ENCODE measurements around the gene DNAJB7. TPM values are rescaled to one million over a fixed set of nuclear protein-coding genes. Genes with fewer than 3 reads are reported as not detected.
A peak's percentile ranks its signal among the peaks of the same experiment; 100 is the strongest.
"Not testable (repeated sequence)": the region's sequence is repeated elsewhere in the genome, so short reads cannot be mapped to it uniquely, and the experiment has no call there.

Gene DNAJB7
- total RNA-seq, 1 experiment from 2014 or later = not detected

DNA sequence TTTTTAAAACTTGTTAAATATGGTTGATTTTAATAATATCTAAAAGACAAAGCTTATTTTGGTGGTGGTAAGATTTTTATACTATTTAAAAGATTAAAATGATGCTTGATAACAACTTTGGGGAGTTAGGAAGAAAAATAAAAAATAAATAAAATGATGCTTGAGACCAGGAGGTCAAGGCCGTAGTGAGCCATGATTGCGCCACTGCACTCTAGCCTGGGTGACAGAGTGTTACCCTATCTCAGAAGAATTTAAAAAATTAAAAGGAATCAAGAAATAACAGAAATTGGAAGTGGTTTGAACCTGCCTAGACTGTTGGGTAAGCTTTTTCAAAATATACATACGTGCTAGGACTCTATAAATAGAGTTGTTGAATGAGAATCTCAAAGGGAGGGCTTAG lies 12.1 kb upstream of the DNAJB7 start:
- H2BK15ac ChIP-seq (ENCODE audit: low read depth, low read length) = no peak overlapping the region
- no peak overlapping the region for H3K4me3 Mint-ChIP-seq
- H3K9me3 ChIP-seq (ENCODE audit: control insufficient read depth, low read depth, low read length) = no peaks in the 10 kb centered on the region
- H2AFZ ChIP-seq (ENCODE audit: low read length) = no peak overlapping the region
- H2BK5ac ChIP-seq (ENCODE audit: insufficient read length, low read length) = no peak overlapping the region
- no peak overlapping the region for H4K5ac ChIP-seq (ENCODE audit: insufficient read length, low read depth, low read length)
- DNase-seq = no peak
- no peak overlapping the region for H4K8ac ChIP-seq (replicated peaks; ENCODE audit: insufficient read length, low read depth, low read length)
- H3K14ac ChIP-seq (ENCODE audit: insufficient read depth, low read length) = no peak overlapping the region
- no peaks in the 10 kb centered on the region for H3K79me1 ChIP-seq (ENCODE audit: insufficient read depth, low read depth, low read length, poor library complexity, severe bottlenecking)
- H3K4ac ChIP-seq (ENCODE audit: low read depth, low read length) = no peak overlapping the region
- H4K91ac ChIP-seq (ENCODE audit: insufficient read length, low read depth, low read length) = no peak overlapping the region
- no CpG with 5 or more reads among the region's 3 CpGs for WGBS (ENCODE audit: extremely low coverage, insufficient read length, low lambda C conversion rate)
- H3K27ac Mint-ChIP-seq = no peak overlapping the region
- TF ChIP-seq, protein P1, sequence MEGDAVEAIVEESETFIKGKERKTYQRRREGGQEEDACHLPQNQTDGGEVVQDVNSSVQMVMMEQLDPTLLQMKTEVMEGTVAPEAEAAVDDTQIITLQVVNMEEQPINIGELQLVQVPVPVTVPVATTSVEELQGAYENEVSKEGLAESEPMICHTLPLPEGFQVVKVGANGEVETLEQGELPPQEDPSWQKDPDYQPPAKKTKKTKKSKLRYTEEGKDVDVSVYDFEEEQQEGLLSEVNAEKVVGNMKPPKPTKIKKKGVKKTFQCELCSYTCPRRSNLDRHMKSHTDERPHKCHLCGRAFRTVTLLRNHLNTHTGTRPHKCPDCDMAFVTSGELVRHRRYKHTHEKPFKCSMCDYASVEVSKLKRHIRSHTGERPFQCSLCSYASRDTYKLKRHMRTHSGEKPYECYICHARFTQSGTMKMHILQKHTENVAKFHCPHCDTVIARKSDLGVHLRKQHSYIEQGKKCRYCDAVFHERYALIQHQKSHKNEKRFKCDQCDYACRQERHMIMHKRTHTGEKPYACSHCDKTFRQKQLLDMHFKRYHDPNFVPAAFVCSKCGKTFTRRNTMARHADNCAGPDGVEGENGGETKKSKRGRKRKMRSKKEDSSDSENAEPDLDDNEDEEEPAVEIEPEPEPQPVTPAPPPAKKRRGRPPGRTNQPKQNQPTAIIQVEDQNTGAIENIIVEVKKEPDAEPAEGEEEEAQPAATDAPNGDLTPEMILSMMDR (conservative IDR thresholded peaks at IDR 0.05) = no peak
- no peaks in the 10 kb centered on the region for H3K9me3 Mint-ChIP-seq
- H3K27ac ChIP-seq (ENCODE audit: insufficient read length, low read depth, low read length) = no peak overlapping the region
- no peak overlapping the region for H2AK5ac ChIP-seq (ENCODE audit: insufficient read length, low read length)
- H2BK20ac ChIP-seq (ENCODE audit: low read depth, low read length, poor library complexity, severe bottlenecking) = no peak overlapping the region
- H3K4me2 ChIP-seq (ENCODE audit: insufficient read depth, insufficient read length, low read length) = no peak overlapping the region
- H3K27me3 ChIP-seq (ENCODE audit: insufficient read depth, low read length) = no peaks in the 10 kb centered on the region
- no peak overlapping the region for H2BK12ac ChIP-seq (ENCODE audit: insufficient read length, low read depth, low read length)
- H3K23ac ChIP-seq (ENCODE audit: insufficient read length, low read depth, low read length) = no peak overlapping the region
- no peak overlapping the region for H2BK120ac ChIP-seq (ENCODE audit: low read depth, low read length, poor library complexity, severe bottlenecking)
- H4K20me1 ChIP-seq (ENCODE audit: control insufficient read depth, insufficient read depth, insufficient read length) = no peaks in the 10 kb centered on the region
- H3T11ph ChIP-seq (ENCODE audit: low read length) = no peak overlapping the region
- H3K56ac ChIP-seq (ENCODE audit: insufficient read length, low read depth, low read length) = no peak overlapping the region
- no peaks in the 10 kb centered on the region for H3K4me1 ChIP-seq (ENCODE audit: insufficient read depth, low read length)
- no peak overlapping the region for H3K18ac ChIP-seq (ENCODE audit: insufficient read length, low read depth, low read length)
- H3K4me1 Mint-ChIP-seq = no peaks in the 10 kb centered on the region
- H3K9ac ChIP-seq (ENCODE audit: extremely low read depth, insufficient read length, low read length) = no peak overlapping the region
- H3K23me2 ChIP-seq (ENCODE audit: insufficient read length, low read depth, low read length, poor library complexity, severe bottlenecking) = no peaks in the 10 kb centered on the region
- peaks cover 2 to 9% (median 5%) of the 10 kb centered on the region in 3 experiments; a peak in 5 of 7 replicates for H3K36me3 Mint-ChIP-seq (ENCODE audit: insufficient read depth in 1 of 3, low read depth in 3 of 3)
- H3K79me2 ChIP-seq (ENCODE audit: insufficient read depth, low read length) = no peaks in the 10 kb centered on the region
- no peaks in the 10 kb centered on the region for H3K27me3 Mint-ChIP-seq (ENCODE audit: low read depth)

DNA sequence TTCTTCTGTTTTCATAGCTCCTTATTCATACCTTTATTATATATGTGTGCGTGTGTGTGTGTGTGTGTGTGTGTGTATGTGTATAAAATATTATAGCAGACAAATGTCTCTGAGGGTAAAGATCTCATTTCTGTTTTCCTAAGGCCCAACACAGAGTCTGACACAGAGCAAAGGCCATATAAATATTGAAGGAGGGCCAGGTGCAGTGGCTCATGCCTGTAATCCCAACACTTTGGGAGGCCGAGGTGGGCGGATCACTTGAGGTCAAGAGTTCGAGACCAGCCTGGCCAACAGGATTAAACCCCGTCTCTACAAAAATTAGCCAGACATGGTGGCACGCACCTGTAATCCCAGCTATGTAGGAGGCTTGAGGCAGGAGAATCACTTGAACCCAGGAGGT lies 6.5 kb upstream of the DNAJB7 start:
- H3K4ac ChIP-seq (ENCODE audit: low read depth, low read length); H3K18ac ChIP-seq (ENCODE audit: insufficient read length, low read depth, low read length); H2AFZ ChIP-seq (ENCODE audit: low read length); H2BK5ac ChIP-seq (ENCODE audit: insufficient read length, low read length); H4K8ac ChIP-seq (replicated peaks; ENCODE audit: insufficient read length, low read depth, low read length); H3K4me1 Mint-ChIP-seq; H3K79me2 ChIP-seq (ENCODE audit: insufficient read depth, low read length); H2BK15ac ChIP-seq (ENCODE audit: low read depth, low read length); H3K36me3 Mint-ChIP-seq (ENCODE audit: insufficient read depth in 1 of 3, low read depth in 3 of 3); H3K27me3 ChIP-seq (ENCODE audit: insufficient read depth, low read length); DNase-seq; H3K56ac ChIP-seq (ENCODE audit: insufficient read length, low read depth, low read length); H3K9me3 ChIP-seq (ENCODE audit: control insufficient read depth, low read depth, low read length); H4K91ac ChIP-seq (ENCODE audit: insufficient read length, low read depth, low read length); H3K4me3 Mint-ChIP-seq; H3K4me1 ChIP-seq (ENCODE audit: insufficient read depth, low read length); H3K27ac ChIP-seq (ENCODE audit: insufficient read length, low read depth, low read length); H3K23ac ChIP-seq (ENCODE audit: insufficient read length, low read depth, low read length); H3T11ph ChIP-seq (ENCODE audit: low read length); H3K4me2 ChIP-seq (ENCODE audit: insufficient read depth, insufficient read length, low read length); H3K27me3 Mint-ChIP-seq (ENCODE audit: low read depth); H3K79me1 ChIP-seq (ENCODE audit: insufficient read depth, low read depth, low read length, poor library complexity, severe bottlenecking); H3K14ac ChIP-seq (ENCODE audit: insufficient read depth, low read length); H3K23me2 ChIP-seq (ENCODE audit: insufficient read length, low read depth, low read length, poor library complexity, severe bottlenecking); H3K9me3 Mint-ChIP-seq; H3K9ac ChIP-seq (ENCODE audit: extremely low read depth, insufficient read length, low read length); H2BK20ac ChIP-seq (ENCODE audit: low read depth, low read length, poor library complexity, severe bottlenecking); H2AK5ac ChIP-seq (ENCODE audit: insufficient read length, low read length); H4K20me1 ChIP-seq (ENCODE audit: control insufficient read depth, insufficient read depth, insufficient read length); H4K5ac ChIP-seq (ENCODE audit: insufficient read length, low read depth, low read length); H2BK12ac ChIP-seq (ENCODE audit: insufficient read length, low read depth, low read length); H2BK120ac ChIP-seq (ENCODE audit: low read depth, low read length, poor library complexity, severe bottlenecking): not testable (repeated sequence)
- H3K27ac Mint-ChIP-seq = peak overlapping the region in 1 of 3 experiments; percentile 12; a peak in 1 of 7 replicates
- WGBS (ENCODE audit: extremely low coverage, insufficient read length, low lambda C conversion rate) = no CpG with 5 or more reads among the region's 6 CpGs
